Esophagus squamous epithelium (tissue), 4 donors: ENCODE results near the gene KDM5C.

Source experiments
- CTCF ChIP-seq, 6 experiments: fragments of 450-650 bp in 4 of 6; fragments of 200-600 bp in 2 of 6; sonication (generic) in 2 of 6; IDR thresholded peaks; one replicate each; pipeline ENCODE4 v1.5.1; 2016 to 2019; ENCODE audit warnings: antibody characterized with exemption in 6 of 6, mild to moderate bottlenecking in 4 of 6, moderate library complexity in 4 of 6
- POLR2A ChIP-seq, 4 donors: fragments of 450-650 bp; IDR thresholded peaks; one replicate each; pipeline ENCODE4 v1.6.1; 2017; ENCODE audit warnings: antibody characterized with exemption in 4 of 4, mild to moderate bottlenecking in 4 of 4, moderate library complexity in 3 of 4

- TF ChIP-seq CTCF (IDR thresholded peaks at IDR 0.05) (no peak), POLR2A (IDR thresholded peaks at IDR 0.05) (no peak)
Observed at GRCh38 chrX:53195401-53195800, 29.6 kb downstream of the KDM5C start.
